Neural progenitor cell (in vitro differentiated cells): ENCODE data around the gene USP36.

Source experiments
- CTCF ChIP-seq: fragments of 200-600 bp; sonication (generic); IDR thresholded peaks from 2 replicates; pipeline ENCODE4 v1.5.1; 2017; ENCODE audit warnings: antibody characterized with exemption, mild to moderate bottlenecking
- EZH2 ChIP-seq: fragments of 200-600 bp; sonication (generic); IDR thresholded peaks from 2 replicates; pipeline ENCODE4 v1.6.1; 2017; ENCODE audit warnings: antibody characterized with exemption, mild to moderate bottlenecking, moderate library complexity

DNA sequence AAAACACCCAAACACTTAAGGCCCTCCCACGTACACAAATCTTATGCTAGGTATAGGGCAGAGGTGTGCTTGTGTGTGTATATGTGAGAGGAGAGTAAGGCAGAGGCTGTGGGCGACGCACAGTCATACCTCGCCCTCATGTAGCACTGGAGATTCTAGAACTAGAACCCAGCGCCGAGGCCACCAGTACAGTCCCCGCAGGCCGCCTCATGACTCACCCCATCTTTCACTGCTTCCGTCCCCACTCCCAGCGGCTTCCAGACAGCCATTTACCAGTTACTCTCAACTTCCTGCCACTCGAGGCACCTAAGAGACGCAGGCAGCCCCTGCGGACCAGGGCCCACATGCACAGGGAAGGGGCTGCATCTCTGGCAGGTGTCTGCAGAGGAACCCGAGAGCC, 35.3 kb downstream of the USP36 start:
- TF ChIP-seq CTCF = no peak
- no peak for TF ChIP-seq EZH2
